ENCODE results near the gene SLC6A9. TPM values are rescaled to one million over a fixed set of nuclear protein-coding genes. Genes with fewer than 3 reads are reported as not detected.

The SLC6A9 gene
- polyA plus RNA-seq, 2 of the 4 experiments (the other 2 are of a cell fraction) = 9.0 to 17.7 TPM

GRCh38 chr1:44048532-44049215, 17.4 kb upstream of the SLC6A9 start:
- DNase-seq (ENCODE audit: low read depth in 1 of 2, low spot score in 1 of 2) (peak in 1 of 2 experiments; percentile 64), ATAC-seq (peak; percentile 55 to 67; a peak in 3 of 6 replicates), FAIRE-seq (no peak)
- TF ChIP-seq CBX2 (IDR thresholded peaks at IDR 0.05; ENCODE audit: borderline replicate concordance, low read depth) (no peak), RARB (CRISPR knock-in tag; IDR thresholded peaks at IDR 0.05) (no peak), EP300 (IDR thresholded peaks at IDR 0.05) (peak in 1 of 2 experiments; percentile 20; a peak in 1 of 5 replicates), MAX (IDR thresholded peaks at IDR 0.05) (no peak), HOXB5 (CRISPR knock-in tag; IDR thresholded peaks at IDR 0.05) (no peak), JUNB (IDR thresholded peaks at IDR 0.05) (peak; percentile 21; the same call in 1 of the 2 replicates), BCL3 (IDR thresholded peaks at IDR 0.05) (0 out of 3 replicates have a peak, but pooled peaks have one; percentile 9), FOSL2 (IDR thresholded peaks at IDR 0.05) (0 out of 2 replicates have a peak, but pooled peaks have one; percentile 6), FOSL2 (CRISPR knock-in tag; IDR thresholded peaks at IDR 0.05) (peak; percentile 70)
- ChIA-PET CTCF (interaction anchor here (0.6 to 12.3 kb wide), 32 partner anchors 7 to 634 kb away, joined by 3 to 148 read pairs (median 6); partner anchors contain the start of genes ATP6V0B, DMAP1 and SLC6A9), POLR2A (interaction anchor here (0.7 to 0.9 kb wide), 2 partner anchors 19 to 164 kb away, joined by 3 to 4 read pairs; partner anchors contain the start of gene DMAP1)
- peak overlapping the region; percentile 34 for H3K4me3 ChIP-seq
- 7% methylated on average over 3 of the region's 3 CpGs for WGBS (ENCODE audit: missing lambda C conversion rate)
- peak overlapping the region; percentile 86 to 91 for H3K27ac ChIP-seq
- no peaks in the 10 kb centered on the region for H3K9me3 ChIP-seq
- H3K4me2 ChIP-seq = peak overlapping the region; percentile 78
- H3K4me1 ChIP-seq = peaks cover 43% of the 10 kb centered on the region

GRCh38 chr1:44047131-44047530, 15.9 kb upstream of the SLC6A9 start:
- Histone ChIP-seq H3K27ac (peak overlapping the region; percentile 86 to 91), H3K9me3 (no peaks in the 10 kb centered on the region), H3K4me2 (peak overlapping the region; percentile 78), H3K4me1 (peaks cover 45% of the 10 kb centered on the region), H3K4me3 (no peak overlapping the region)
- ChIA-PET CTCF (interaction anchor here (0.6 to 12.3 kb wide), 32 partner anchors 9 to 608 kb away, joined by 3 to 148 read pairs (median 5); partner anchors contain the start of genes ATP6V0B and SLC6A9), POLR2A (no interaction called here)
- WGBS (ENCODE audit: missing lambda C conversion rate) = 67% methylated on average over 1 of the region's 1 CpG
- ATAC-seq = no peak
- FAIRE-seq = no peak
- TF ChIP-seq POLR2A (IDR thresholded peaks at IDR 0.05; ENCODE audit: low read length) (no peak), TP53 (CRISPR knock-in tag; IDR thresholded peaks at IDR 0.05) (no peak), USF2 (IDR thresholded peaks at IDR 0.05) (no peak), CHD4 (IDR thresholded peaks at IDR 0.05; ENCODE audit: borderline replicate concordance) (no peak), RNF2 (IDR thresholded peaks at IDR 0.05; ENCODE audit: borderline replicate concordance, low read depth) (no peak), HEYL (CRISPR knock-in tag; IDR thresholded peaks at IDR 0.05) (no peak), HOXA7 (CRISPR knock-in tag; IDR thresholded peaks at IDR 0.05) (no peak), E2F6 (IDR thresholded peaks at IDR 0.05; ENCODE audit: borderline replicate concordance, low read depth) (no peak), SREBF2 (IDR thresholded peaks at IDR 0.05) (no peak), HMGXB4 (CRISPR knock-in tag; IDR thresholded peaks at IDR 0.05; ENCODE audit: borderline replicate concordance) (no peak)
- no peak for DNase-seq (ENCODE audit: low read depth in 1 of 2, low spot score in 1 of 2)
